ENCODE results near the gene SLF2. TPM values are rescaled to one million over a fixed set of nuclear protein-coding genes. Genes with fewer than 3 reads are reported as not detected.

The SLF2 gene
- total RNA-seq, 1 experiment from 2014 or later: 23.1 TPM

DNA sequence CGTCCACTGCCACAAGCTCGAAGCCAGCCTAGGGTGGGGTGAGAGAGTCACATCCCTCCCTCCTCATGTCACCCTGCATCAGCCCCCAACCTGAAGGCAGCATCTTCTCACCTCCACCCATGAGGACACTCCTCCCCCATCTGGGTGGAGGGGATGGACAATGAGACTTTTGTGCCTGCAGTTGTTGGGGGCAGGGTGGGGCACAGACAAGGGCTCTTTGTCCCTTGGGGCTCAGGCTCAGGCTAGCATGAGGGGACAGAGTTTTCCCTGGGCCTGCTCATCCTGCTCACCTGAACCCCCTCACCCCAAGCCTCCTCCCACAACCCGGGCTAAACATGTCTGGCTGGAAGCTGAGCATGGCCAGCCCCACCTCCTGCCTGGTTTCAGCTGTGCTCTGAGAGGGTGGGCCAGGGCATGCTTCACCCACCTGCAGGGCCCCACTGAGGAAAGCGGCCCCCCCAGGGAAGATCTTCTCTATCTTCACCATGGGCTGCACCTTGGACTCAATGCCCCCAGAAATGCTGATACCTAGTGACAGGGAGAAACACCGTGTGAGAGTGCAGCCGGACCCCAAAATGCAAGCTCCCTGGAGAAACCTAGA is 96.2 kb downstream of the SLF2 start:
- no peaks in the 10 kb centered on the region for H3K79me1 ChIP-seq (ENCODE audit: insufficient read depth, low read depth, low read length, poor library complexity, severe bottlenecking)
- no peak for DNase-seq
- no peak overlapping the region for H2BK120ac ChIP-seq (ENCODE audit: low read depth, low read length, poor library complexity, severe bottlenecking)
- no peak overlapping the region for H2BK5ac ChIP-seq (ENCODE audit: insufficient read length, low read length)
- no peak overlapping the region for H3K4me3 Mint-ChIP-seq
- no CpG with 5 or more reads among the region's 6 CpGs for WGBS (ENCODE audit: extremely low coverage, insufficient read length, low lambda C conversion rate)
- H2BK12ac ChIP-seq (ENCODE audit: insufficient read length, low read depth, low read length): no peak overlapping the region
- H3K23ac ChIP-seq (ENCODE audit: insufficient read length, low read depth, low read length): no peak overlapping the region
- H3K56ac ChIP-seq (ENCODE audit: insufficient read length, low read depth, low read length): no peak overlapping the region
- H2BK20ac ChIP-seq (ENCODE audit: low read depth, low read length, poor library complexity, severe bottlenecking): no peak overlapping the region
- H3K36me3 Mint-ChIP-seq (ENCODE audit: insufficient read depth in 1 of 3, low read depth in 3 of 3): peaks cover 9 to 28% (median 27%) of the 10 kb centered on the region in 3 experiments; a peak in 5 of 7 replicates
- no peaks in the 10 kb centered on the region for H3K9me3 Mint-ChIP-seq
- peaks cover 16 to 29% of the 10 kb centered on the region in 2 experiments for H3K4me1 Mint-ChIP-seq
- no peak overlapping the region for H3K4ac ChIP-seq (ENCODE audit: low read depth, low read length)
- H4K91ac ChIP-seq (ENCODE audit: insufficient read length, low read depth, low read length): no peak overlapping the region
- H3K9ac ChIP-seq (ENCODE audit: extremely low read depth, insufficient read length, low read length): no peak overlapping the region
- peaks cover 5% of the 10 kb centered on the region for H3K27me3 Mint-ChIP-seq (ENCODE audit: low read depth)
- H3K27ac ChIP-seq (ENCODE audit: insufficient read length, low read depth, low read length): no peak overlapping the region
- H3K27ac Mint-ChIP-seq: peak overlapping the region in 1 of 3 experiments; percentile 45; a peak in 1 of 7 replicates
- H2AFZ ChIP-seq (ENCODE audit: low read length): no peak overlapping the region
- H3K18ac ChIP-seq (ENCODE audit: insufficient read length, low read depth, low read length): no peak overlapping the region
- H3T11ph ChIP-seq (ENCODE audit: low read length): no peak overlapping the region
- no peaks in the 10 kb centered on the region for H3K23me2 ChIP-seq (ENCODE audit: insufficient read length, low read depth, low read length, poor library complexity, severe bottlenecking)
- H3K27me3 ChIP-seq (ENCODE audit: insufficient read depth, low read length): no peaks in the 10 kb centered on the region
- no peaks in the 10 kb centered on the region for H3K4me1 ChIP-seq (ENCODE audit: insufficient read depth, low read length)
- no peak overlapping the region for H2BK15ac ChIP-seq (ENCODE audit: low read depth, low read length)
- H3K4me2 ChIP-seq (ENCODE audit: insufficient read depth, insufficient read length, low read length): no peak overlapping the region
- no peak overlapping the region for H4K8ac ChIP-seq (replicated peaks; ENCODE audit: insufficient read length, low read depth, low read length)
- H3K79me2 ChIP-seq (ENCODE audit: insufficient read depth, low read length): no peaks in the 10 kb centered on the region
- H3K9me3 ChIP-seq (ENCODE audit: control insufficient read depth, low read depth, low read length): no peaks in the 10 kb centered on the region
- H4K5ac ChIP-seq (ENCODE audit: insufficient read length, low read depth, low read length): no peak overlapping the region
- no peak overlapping the region for H2AK5ac ChIP-seq (ENCODE audit: insufficient read length, low read length)
- H4K20me1 ChIP-seq (ENCODE audit: control insufficient read depth, insufficient read depth, insufficient read length): no peaks in the 10 kb centered on the region
- TF ChIP-seq, protein P1, sequence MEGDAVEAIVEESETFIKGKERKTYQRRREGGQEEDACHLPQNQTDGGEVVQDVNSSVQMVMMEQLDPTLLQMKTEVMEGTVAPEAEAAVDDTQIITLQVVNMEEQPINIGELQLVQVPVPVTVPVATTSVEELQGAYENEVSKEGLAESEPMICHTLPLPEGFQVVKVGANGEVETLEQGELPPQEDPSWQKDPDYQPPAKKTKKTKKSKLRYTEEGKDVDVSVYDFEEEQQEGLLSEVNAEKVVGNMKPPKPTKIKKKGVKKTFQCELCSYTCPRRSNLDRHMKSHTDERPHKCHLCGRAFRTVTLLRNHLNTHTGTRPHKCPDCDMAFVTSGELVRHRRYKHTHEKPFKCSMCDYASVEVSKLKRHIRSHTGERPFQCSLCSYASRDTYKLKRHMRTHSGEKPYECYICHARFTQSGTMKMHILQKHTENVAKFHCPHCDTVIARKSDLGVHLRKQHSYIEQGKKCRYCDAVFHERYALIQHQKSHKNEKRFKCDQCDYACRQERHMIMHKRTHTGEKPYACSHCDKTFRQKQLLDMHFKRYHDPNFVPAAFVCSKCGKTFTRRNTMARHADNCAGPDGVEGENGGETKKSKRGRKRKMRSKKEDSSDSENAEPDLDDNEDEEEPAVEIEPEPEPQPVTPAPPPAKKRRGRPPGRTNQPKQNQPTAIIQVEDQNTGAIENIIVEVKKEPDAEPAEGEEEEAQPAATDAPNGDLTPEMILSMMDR (conservative IDR thresholded peaks at IDR 0.05): no peak
- no peak overlapping the region for H3K14ac ChIP-seq (ENCODE audit: insufficient read depth, low read length)

Measured in H9 (cell line).